AG04450 (cell line): ENCODE measurements around the gene OSCP1. TPM values are rescaled to one million over a fixed set of nuclear protein-coding genes. Genes with fewer than 3 reads are reported as not detected.

Experiments used
- CTCF ChIA-PET: fragments of 300-600, 350-600 bp; formaldehyde crosslinking; extraction: SDS; loops from one replicate; lab custom pipeline; 2022; ENCODE audit warnings: antibody characterized with exemption, inconsistent platforms; lab: Charles Lee
- POLR2A ChIA-PET: fragments of 350-600 bp; formaldehyde crosslinking; extraction: SDS; loops from one replicate; lab custom pipeline; 2021; ENCODE audit warnings: antibody characterized with exemption, inconsistent platforms; lab: Yijun Ruan, JAX
- DNase-seq: peaks from one replicate; pipeline ENCODE4 v3.0.0-alpha.2; 2011; ENCODE audit warnings: low read depth, low spot score
- H3K27ac ChIP-seq: one replicate; pipeline ENCODE4 v1.5.1; 2012; ENCODE audit warnings: low read depth, low read length, control low read depth
- H3K27me3 ChIP-seq: one replicate; pipeline ENCODE4 v1.6.0; 2012; ENCODE audit warnings: low read length; ENCODE audit not compliant: control insufficient read depth, insufficient read depth
- H3K4me3 ChIP-seq: 2 replicates; pipeline ENCODE4 v1.5.1; 2011; ENCODE audit warnings: mild to moderate bottlenecking, low read depth, low read length, control low read depth
- H3K9me3 ChIP-seq: 2 replicates; pipeline ENCODE4 v1.5.1; 2012; ENCODE audit warnings: low read length; ENCODE audit not compliant: control insufficient read depth, insufficient read depth
- CTCF ChIP-seq: IDR thresholded peaks from 2 replicates; pipeline ENCODE4 v1.5.1; 2011; ENCODE audit warnings: low read depth, low read length, control low read depth, inconsistent platforms
- polyA plus RNA-seq: library from polyadenylated mRNA; depleted of rRNA; stranded (reverse); fragments of >200 nt; gene quantifications from 2 replicates; pipeline ENCODE4 v1.2.3, GENCODE V29; 2011

Gene OSCP1
- polyA plus RNA-seq, 1 experiment: 7.9 TPM

GRCh38 chr1:36440044-36440443 is 10.2 kb downstream of the OSCP1 start:
- ChIA-PET CTCF (no interaction called here), POLR2A (no interaction called here)
- no peaks in the 10 kb centered on the region for H3K9me3 ChIP-seq
- DNase-seq: no peak
- no peak overlapping the region for H3K4me3 ChIP-seq
- no peak for TF ChIP-seq CTCF
- no peak overlapping the region for H3K27ac ChIP-seq
- H3K27me3 ChIP-seq: no peaks in the 10 kb centered on the region

- TF ChIP-seq CTCF: no peak
- CTCF ChIA-PET: interaction anchor here (0.6 to 0.7 kb wide), 2 partner anchors 19 to 1049 kb away, joined by 4 to 5 read pairs; no protein-coding TSS in a partner anchor
- no peaks in the 10 kb centered on the region for H3K9me3 ChIP-seq
- POLR2A ChIA-PET: no interaction called here
- H3K27ac ChIP-seq: no peak overlapping the region
- no peak overlapping the region for H3K4me3 ChIP-seq
- no peaks in the 10 kb centered on the region for H3K27me3 ChIP-seq
- DNase-seq: no peak
Observed at GRCh38 chr1:36438715-36439114, 11.5 kb downstream of the OSCP1 start.

- no peak for DNase-seq
- H3K4me3 ChIP-seq: no peak overlapping the region
- H3K27ac ChIP-seq: no peak overlapping the region
- ChIA-PET POLR2A (no interaction called here), CTCF (no interaction called here)
- H3K9me3 ChIP-seq: no peaks in the 10 kb centered on the region
- TF ChIP-seq CTCF: no peak
- no peaks in the 10 kb centered on the region for H3K27me3 ChIP-seq
Observed at GRCh38 chr1:36436821-36437220, 13.4 kb downstream of the OSCP1 start.

GRCh38 chr1:36433102-36433501 is 17.1 kb downstream of the OSCP1 start:
- no peaks in the 10 kb centered on the region for H3K9me3 ChIP-seq
- no peak overlapping the region for H3K27ac ChIP-seq
- no peak for TF ChIP-seq CTCF
- DNase-seq: no peak
- H3K4me3 ChIP-seq: no peak overlapping the region
- ChIA-PET CTCF (no interaction called here), POLR2A (no interaction called here)
- no peaks in the 10 kb centered on the region for H3K27me3 ChIP-seq

GRCh38 chr1:36432616-36433015 is 17.6 kb downstream of the OSCP1 start:
- Histone ChIP-seq H3K9me3 (no peaks in the 10 kb centered on the region), H3K4me3 (no peak overlapping the region), H3K27me3 (no peaks in the 10 kb centered on the region), H3K27ac (no peak overlapping the region)
- no peak for TF ChIP-seq CTCF
- DNase-seq: no peak
- POLR2A ChIA-PET: no interaction called here
- CTCF ChIA-PET: no interaction called here
